Heart left ventricle (tissue), 13 donors: ENCODE results near the gene PGGHG.

Experiments used
- CTCF ChIP-seq, 12 donors: fragments of 200-600 bp; sonication (generic) in 4 of 12; IDR thresholded peaks; one replicate each; pipeline versions ENCODE4 v1.5.0 to v1.8.0; 2018 to 2022; ENCODE audit warnings: antibody characterized with exemption in 12 of 12, mild to moderate bottlenecking in 5 of 12
- POLR2A ChIP-seq, 2 donors: fragments of 450-650 bp; IDR thresholded peaks; one replicate each; pipeline ENCODE4 v1.6.1; 2017; ENCODE audit warnings: antibody characterized with exemption in 2 of 2, mild to moderate bottlenecking in 2 of 2, moderate library complexity in 2 of 2
- donor health status: ischemic (EF 13 %, LVEDD 7.1; RV severe dilation, severe dysfunction).
- donor health status: DM: no; HTN: yes; CAD: no.
- donor health status: DM: no; HTN: no; CAD: no.
- donor health status: ischemic (EF 25% LVEDD 6.9; RV normal size, moderate dysfunction).
- donor health status: ischemic (EF 25% LVEDD 5.7; RV mildly dilated, moderate dysfunction).
- donor health status: ischemic (EF 35%, LVEDD 5.7; RV mildly dilated, moderate dysfunction).
- donor health status: nonischemic (EF 11% LVEDD 7.7; RV severe dilation, severe dysfunction).
- donor health status: DM: yes; HTN: yes; CAD: no.
- donor health status: PGD.
- donor health status: ischemic (EF 29% LVEDD 5.4; RV normal size, mild dysfunction).
- donor health status: nonischemic (EF 23%, LVEDD 6.1; RV moderate dilation, normal function).

- TF ChIP-seq POLR2A (IDR thresholded peaks at IDR 0.05), result no peak
- TF ChIP-seq CTCF (IDR thresholded peaks at IDR 0.05), result no peak
Measured at GRCh38 chr11:337711-338110, 48.8 kb downstream of the PGGHG start.
